NCI-H510A treated with DMSO at 0.1 percent for 48 hours (cell line): Measurements from ENCODE around the gene FADD.
"Not testable (repeated sequence)": the region's sequence is repeated elsewhere in the genome, so short reads cannot be mapped to it uniquely, and the experiment has no call there.

Experiments used
- DNase-seq: peaks from one replicate; lab custom pipeline; 2025; lab: John Stamatoyannopoulos, UW

FADD gene

DNA sequence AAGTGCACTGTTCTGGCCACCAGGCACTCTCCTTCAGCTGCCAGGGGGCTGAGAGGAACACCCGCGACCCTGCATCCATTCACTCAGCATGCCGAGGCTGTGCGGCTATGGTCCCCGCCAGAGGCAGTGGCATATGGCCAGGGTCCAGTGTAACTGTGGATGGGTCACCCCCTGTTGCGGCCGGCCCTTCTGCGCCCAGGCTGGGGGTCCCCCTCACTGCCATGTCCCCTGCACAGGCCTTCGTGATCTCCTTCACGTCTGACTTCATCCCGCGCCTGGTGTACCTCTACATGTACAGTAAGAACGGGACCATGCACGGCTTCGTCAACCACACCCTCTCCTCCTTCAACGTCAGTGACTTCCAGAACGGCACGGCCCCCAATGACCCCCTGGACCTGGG lies 20.8 kb upstream of the FADD start:
- no peak for DNase-seq

DNA sequence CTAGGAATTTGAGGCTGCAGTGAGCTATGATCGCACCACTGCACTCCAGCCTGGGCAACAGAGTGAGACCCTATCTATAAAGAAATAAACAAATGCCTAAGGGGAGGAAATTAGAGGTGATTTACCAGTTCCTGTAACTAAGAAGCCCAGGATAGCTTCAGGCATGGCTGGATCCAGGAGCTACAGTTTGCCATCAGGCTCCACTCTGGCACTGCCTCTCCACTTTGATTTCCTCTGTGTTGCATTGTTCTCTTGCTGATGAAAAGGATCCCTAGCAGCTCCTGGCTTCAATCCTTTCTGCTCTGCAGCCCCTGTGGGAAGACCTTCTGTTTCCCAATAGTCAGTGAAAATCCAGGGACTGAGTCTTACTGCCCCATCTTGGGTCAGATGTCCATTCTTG lies 20.1 kb upstream of the FADD start:
- DNase-seq: no peak

DNA sequence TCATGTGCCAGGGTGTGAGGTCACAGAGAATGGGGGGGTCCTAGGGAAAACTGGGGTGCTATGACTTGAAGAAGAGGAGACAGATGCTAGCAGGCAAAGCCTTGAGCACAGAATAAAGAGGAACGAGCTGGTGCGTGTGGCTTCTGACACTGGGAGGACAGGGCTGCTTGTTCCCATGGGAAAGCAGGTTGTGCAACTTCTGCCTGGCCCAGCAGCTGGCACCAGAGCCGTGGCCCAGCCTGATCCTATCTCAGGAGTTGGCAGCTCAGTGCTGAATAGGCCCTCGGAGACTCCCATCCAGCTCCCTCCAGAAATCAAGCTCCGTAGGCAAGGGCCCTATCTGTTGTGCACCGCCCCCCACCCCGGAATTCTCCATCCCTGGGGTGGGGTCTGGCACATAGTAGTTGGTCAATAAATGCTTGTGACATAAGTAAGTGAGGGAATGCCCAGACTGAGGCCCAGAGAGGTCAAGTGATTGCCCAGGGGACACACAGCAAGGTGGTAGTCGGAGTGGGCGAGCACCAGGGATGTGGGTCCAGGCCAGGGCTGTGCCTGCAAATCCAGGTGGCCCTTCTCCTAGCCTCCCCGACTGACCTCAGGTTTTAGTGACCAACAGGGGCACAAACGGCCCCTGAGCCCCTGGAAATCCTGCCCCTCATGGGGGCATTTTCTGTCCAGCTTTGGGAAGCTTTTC lies 19.5 kb upstream of the FADD start:
- DNase-seq: no peak

DNA sequence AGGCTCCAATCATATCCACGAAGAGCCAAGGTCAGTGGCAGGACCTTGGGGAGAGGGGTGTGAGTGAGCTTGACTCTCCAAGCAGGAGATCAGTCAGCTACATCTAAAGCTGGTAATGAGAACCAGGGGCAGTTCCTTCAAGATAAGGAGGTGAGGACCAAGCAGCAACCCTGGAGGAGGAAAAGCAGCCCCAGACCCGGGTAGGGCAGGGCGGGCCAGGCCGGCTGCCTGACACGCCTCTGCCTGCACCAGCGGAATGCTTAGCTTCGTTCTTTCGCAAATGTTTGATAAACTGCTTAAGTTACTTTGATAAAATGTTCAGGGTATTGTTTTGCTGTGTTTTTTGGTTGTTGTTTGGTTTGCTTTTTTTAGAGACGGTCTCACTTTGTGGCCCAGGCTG lies 18.7 kb upstream of the FADD start:
- no peak for DNase-seq

DNA sequence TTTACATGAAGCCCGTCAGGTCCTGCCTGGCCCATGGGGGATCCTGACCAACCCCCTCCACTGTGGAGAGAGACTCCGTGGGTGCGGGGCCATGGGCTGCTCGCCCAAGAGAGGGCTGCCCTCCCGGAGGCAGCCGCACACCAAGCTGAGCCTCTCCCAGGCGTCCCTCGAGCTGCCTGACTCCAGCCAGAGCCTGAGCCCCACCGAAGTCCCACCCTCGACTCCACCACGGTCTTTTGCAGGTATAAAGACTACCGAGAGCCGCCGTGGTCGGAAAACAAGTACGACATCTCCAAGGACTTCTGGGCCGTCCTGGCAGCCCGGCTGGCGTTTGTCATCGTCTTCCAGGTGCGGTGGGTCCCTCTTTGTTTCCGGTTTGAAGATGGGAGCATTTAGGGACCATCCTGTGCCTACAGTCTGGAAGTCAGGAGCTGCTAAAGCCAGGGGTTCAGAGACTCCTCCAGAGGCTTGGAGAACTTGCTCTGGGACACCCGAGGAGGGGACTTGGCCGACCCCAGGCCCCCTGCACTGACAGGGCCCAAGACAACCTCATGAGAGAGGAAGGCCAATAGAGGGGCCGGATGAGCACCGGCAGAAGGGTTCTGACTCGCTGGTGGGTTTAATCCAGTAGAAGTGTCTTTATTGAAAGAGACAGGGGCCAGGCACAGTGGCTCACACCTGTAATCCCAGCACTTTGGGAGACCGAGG lies 17.6 kb upstream of the FADD start:
- no peak for DNase-seq

DNA sequence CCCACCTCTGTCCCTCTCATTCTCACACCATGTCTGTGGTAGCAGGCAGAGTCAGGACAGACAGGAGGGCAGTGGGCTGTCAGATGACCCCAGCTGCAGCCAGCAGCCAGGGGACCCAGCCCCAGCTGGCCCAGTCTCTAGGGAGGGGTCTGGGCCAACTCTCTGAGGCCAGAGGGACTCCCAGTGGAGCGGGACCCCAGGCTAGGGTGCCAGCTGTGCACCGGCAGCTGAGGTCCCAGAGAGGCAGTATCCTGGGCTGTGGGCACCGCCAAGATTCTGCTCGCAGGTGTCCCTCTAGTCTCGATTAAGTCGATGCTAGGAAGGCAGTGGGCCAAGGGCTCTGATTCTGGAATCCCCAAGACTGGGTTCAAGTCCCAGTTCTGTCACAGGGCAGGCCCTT lies 16.7 kb upstream of the FADD start:
- DNase-seq: no peak

DNA sequence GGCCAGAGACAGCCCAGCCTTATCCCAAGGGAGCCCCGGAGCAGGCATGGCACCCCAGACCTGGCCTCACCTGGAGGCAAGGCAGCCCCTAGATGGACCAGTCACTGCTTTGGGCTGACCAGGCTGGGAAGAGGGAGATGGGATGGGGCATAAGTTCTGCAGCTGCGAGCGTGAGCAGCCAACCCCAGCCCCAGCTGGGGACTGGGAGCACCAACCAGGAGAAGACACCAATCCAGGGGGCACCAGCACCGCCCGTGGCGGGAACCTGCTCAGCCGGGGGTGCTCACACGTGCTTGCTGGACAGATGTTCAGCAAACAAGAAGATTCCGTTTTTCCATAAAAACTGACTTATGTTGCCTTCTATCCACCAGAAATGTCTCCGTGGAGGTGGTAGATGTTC lies 16.2 kb upstream of the FADD start:
- DNase-seq: no peak

DNA sequence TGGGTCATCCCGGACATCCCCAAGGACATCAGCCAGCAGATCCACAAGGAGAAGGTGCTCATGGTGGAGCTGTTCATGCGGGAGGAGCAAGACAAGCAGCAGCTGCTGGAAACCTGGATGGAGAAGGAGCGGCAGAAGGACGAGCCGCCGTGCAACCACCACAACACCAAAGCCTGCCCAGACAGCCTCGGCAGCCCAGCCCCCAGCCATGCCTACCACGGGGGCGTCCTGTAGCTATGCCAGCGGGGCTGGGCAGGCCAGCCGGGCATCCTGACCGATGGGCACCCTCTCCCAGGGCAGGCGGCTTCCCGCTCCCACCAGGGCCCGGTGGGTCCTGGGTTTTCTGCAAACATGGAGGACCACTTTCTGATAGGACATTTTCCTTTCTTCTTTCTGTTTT lies 15.3 kb upstream of the FADD start:
- no peak for DNase-seq

DNA sequence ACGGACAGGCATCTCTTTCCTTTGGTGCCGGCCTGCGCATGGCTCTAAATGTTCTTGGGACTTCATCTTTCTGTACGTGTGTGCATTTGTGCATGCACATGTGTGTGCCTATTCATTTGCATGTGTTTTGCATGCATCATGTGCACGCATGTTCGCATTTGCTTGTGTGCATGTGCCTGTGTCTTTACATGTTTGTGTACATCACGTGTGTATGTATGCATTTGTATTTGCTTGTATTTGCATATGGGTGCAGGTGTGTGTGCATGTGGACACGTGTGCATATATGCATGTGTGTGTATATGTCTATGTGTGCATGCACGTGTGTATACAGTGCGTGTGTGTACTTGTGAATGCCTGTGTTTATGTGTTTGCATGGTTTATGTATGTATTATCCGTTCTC lies 13.5 kb upstream of the FADD start:
- DNase-seq: no peak

DNA sequence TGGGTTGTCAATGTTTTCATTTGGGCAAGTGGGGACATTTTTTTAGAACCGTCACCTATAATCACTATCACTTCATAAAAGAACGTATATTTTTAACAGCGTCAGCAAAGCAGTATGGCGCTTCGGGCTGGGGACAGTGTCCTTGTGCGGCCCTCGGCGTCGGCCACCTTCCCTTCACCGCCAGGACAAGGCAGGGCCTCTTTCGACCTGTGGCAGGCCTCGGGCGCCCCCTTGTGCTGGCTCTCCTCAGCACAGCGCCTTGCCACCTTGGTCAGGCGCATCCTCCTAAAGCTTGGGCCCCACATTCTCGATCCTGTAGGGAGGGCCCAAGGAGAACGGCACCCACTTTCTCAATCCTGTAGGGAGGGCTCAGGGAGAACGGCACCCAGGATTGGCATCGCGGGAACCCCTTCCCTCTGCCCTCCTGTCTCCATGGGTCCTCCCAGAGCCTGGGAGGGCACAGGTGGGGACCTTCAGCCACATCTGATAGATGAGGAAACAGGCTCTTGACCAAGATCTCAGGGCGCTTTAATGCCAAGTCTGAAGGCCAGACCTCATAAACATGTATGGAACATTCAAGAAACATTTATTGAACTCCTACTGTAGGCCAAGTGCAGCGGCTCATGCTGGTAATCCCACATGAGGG lies 11.5 kb upstream of the FADD start:
- peak; percentile 30 for DNase-seq

DNA sequence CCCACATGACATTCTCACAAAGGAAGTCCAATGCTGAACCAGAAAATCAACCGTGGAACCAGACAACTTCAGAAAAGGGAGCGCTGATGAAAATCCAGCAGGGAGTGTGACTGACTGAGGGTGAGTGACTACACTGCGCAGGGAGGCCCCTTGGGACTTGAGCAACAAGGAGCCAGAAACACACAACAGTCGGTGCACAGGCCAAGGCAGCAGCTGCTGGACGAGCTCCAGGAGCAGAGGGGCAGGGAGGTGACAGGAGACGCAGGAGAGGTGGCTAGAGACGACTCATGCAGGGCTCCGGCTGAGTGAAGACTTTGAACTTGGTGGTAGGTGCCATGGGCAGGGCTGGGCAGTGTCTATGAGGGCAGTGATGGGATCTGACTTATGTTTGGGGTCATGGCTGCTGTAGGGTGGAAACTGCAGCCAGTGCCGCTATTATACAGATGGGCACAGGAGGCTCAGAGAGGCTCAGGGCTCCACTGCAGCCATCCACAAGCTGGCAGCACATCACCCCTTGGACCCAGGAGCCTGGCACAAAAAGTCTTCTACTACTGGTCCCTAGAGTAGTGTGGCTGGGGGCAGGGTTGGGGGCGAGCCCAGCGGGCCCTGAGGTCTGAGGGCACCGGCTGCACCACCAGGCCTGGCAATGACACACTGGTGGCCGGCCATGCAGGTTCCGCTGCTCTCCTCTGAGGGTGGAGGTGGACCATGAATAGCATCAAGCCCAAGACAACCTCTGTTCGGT lies 10.3 kb upstream of the FADD start:
- DNase-seq: no peak

DNA sequence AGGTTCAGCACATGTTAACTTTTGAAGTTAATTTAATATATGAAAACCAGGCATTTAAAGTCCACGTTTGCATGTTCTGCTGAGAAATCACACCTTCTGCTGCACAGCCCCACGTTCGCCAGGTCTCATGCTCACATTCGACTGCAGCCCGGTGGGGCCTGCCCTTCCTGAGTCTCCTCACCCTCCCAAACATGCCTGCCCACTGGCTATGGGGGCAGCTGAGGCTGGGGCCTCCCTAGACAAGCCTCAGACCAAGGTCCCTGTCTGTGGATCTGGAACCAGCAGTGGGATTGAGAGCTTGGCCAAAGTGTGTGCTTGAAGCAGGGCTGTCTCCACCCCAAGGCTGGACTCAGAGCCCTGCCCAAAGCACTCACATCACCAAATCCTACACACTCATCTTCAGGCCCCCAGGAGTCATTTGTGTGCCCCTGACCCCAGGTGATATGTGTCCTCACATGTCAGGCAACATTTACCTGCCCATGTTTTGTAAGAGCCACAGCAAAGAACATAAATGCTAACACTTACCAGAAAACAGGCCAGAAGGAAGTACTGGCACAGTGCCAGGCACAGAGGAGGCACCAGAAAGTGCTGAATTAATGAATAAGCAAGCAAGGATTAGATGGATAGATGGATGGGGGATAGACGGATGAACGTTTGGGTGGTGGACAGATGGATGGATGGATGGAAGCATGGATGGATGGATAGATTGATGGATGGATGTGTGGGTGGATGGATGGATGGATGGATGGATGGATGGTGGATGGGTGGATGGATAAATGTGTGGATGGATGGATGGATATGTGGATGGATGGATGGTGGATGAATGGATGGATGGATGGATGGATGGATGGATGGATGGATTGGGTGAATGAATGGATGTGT lies 9.4 kb upstream of the FADD start:
- no peak for DNase-seq

DNA sequence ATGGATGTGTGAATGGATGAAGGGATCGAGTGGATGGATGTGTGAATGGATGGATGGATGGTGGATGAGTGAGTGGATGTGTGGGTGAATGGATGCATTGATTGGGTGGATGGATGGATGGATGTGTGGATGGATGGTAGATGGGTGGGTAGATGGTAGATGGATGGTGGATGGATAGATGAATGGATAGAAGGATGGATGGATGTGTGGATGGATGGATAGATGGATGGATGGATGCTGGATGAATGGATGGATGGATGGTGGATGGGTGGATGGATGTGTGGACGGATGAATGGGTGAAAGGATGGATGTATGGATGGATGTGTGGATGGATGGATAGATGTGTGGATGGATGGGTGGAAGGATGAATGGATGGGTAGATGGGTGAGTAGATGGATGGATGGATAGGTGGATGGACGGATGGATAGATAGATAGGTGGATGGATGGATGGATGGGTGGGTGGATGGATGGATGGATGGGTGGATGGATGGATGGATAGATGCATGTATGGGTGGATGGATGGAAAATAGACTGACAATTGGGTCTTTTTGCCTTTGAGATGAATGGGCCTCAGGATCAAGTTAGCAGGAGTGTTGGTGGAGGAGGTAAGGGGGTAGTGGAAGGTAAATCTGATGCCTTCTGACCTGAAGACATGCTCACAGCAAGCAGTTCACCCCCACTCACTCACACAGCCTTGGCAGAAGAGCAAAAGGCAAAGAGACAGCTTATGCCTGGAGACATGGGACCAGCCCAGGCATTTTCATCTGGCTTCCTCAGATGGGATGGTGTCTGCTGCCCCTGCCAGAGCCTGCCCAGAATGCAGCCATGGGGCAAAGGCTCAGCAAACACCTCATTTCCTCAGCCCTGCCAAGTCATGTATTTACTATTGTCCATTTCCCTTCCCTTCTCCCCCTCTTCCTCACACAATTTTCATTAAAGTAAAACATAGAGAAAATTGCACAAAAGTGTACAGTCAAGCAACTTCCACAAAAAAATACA lies 8.0 kb upstream of the FADD start:
- no peak for DNase-seq

DNA sequence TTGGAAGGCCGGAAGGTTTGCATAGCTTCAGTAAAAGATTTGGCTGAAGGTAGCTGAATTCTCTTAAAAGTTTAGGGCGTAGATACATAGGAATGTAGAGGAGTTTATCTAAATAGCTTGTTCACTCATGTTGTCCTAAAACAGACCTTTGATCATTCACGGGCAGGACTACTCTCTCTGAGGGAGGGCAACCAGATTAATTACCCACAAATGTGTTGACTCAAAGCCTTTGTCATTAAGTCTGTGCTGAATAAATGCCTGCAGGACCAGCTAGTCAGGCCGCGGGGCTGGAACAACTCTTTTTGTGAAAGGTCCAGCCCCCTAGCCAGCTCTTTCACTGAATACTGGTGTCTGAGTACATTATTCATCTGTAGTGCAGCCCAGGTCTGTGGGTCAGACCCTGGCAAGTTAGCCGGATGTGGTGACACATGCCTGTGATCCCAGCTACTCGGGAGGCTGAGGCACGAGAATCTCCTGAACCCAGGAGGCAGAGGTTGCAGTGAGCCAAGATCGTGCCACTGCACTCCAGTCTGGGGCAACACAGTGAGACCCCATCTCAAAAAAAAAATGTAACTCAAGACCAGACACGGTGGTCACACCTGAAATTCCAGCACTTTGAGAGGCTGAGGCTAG lies 2.8 kb upstream of the FADD start:
- DNase-seq: no peak

DNA sequence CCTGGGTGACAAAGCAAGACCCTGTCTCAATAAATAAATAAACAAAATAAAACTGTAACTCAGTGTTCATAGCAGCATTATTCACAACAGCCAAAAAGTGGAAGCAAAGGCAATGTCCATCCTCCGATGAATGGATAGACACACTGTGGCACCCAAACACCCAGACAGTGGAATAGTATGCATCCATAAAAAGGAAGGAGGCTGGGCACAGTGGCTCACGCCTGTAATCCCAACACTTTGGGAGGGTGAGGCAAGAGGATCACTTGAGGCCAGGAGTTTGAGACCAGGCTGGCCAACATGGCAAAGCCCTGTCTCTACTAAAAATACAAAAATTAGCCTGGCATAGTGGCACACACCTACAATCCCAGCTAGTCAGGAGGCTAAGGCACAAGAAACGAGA lies 2.0 kb upstream of the FADD start:
- not testable (repeated sequence) for DNase-seq

DNA sequence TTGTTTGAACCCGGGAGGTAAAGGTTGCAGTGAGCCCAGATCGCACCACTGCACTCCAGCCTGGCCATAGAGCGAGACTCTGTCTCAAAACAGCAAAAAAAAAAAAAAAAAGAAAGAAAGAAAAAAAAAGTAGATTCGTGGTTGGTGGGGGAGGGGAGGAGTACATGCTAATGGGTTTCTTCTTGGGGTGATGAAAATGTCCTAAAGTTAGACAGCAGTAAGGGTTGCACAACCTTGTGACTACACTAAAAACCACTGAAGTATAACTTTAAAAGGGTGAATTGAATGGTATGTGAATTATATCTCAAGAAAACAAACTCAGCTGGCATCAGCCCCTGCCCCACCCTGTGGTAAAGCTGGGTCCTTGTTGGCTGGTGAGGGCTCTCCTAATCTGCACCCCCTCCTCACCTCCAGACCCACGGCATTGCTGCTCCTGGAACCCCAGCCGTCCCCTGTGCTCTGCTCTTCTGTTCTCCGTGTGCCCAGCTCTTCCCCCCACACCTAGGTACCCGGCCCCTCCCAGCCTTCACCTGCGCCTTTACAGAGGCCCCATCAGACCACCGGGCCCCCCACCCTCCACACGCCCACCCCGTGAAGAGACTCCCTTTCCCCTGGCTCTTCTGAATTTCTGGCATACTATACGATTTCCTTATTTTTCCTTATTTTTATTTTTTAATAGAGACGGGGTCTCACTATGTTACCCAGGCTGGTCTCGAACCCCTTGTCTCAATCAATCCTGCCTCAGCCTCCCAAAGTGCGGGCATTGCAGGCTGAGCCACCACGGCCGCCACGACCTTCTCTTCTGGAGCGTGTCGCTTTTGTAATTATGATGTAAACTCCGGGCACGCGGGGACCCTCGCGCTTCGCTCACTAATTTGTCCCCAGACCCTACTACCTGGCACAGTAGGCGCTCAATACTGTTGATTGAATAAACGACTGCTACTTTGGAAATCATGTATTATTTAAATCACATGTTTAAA lies 924 bp upstream of the FADD start:
- no peak for DNase-seq

DNA sequence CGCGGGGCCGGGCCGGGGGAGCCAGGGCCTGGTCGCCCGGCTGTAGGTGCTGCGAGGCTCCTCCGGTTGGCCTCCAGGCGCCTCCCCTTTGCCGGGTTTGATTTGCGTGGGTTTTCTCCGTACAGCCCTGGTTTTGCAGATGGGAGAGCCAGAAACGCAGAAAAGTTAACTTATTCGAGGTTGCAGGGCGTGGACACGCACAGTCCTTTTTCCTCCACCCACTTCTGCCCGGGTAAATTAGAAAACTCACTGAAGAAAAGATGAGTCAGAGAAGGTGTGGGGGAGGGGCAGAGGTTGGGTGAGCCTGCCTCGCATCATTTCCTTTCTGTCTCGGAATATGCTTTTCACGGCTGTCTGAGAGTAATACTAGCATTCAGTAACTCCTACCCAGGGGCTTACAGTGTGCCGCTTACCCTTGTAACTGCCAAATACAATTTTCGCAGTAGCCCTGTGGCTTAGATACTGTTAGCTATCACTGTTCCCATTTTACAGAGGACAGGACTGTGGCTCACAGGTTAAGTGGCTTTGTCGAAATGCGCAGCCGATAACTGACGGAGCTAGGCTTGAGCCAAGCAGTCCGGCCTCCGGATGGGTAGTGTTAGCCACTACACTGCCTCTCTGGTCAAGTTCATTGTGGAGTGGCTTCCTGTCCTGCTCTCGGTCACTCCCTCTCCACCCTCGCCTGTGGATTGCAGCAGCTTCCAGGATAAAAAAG lies 812 bp downstream of the FADD start:
- DNase-seq: peak; percentile 24

DNA sequence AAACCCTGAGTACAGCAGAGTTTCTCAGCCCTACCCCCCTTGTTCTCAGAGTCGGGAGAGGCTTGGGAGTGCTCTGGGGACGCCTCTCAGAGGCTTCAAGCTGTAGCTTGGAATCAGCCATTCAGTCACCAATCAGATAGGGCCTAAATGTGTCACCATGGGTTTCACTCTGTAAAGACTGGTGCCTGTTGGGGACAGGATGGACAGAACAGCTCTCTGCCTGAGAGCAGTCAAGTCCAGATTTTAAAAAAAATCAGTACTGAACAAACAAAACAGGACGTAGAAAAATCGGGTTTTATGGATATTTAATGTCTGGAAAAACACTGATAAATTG lies 1.3 kb downstream of the FADD start:
- no peak for DNase-seq
